ENCODE results near the gene LRMDA. TPM values are rescaled to one million over a fixed set of nuclear protein-coding genes. Genes with fewer than 3 reads are reported as not detected.

The LRMDA gene
- total and polyA plus RNA-seq, 2 of the 13 experiments (the other 11 are each of a cell fraction or from before 2014, with no cell fraction given), result 13.4 to 22.0 TPM

- TF ChIP-seq GABPB1 (CRISPR knock-in tag; IDR thresholded peaks at IDR 0.05), result no peak
Measured at GRCh38 chr10:75462865-75463264, 31.4 kb downstream of the LRMDA start (continued).

GRCh38 chr10:75464478-75465449, 33.3 kb downstream of the LRMDA start:
- 94% methylated on average over 10 of the region's 10 CpGs for WGBS (ENCODE audit: low lambda C conversion rate)
- intact Hi-C loops (cut with micrococcal nuclease; ENCODE audit: unreplicated experiment), result no loop called here
- 0 out of 2 replicates have a peak, but pooled peaks cover 5% of the 10 kb centered on the region for H3K4me1 ChIP-seq (ENCODE audit: insufficient read depth, low read length)
- no peak overlapping the region for H2AFZ ChIP-seq (ENCODE audit: low read length)
- in situ Hi-C loops (cut with HindIII; ENCODE audit: extremely low pct_ligation_motif_present, low pct_unique_long_range_greater_than_20kb), result no loop called here
- ATAC-seq, result no peak
- peaks cover 4 to 9% of the 10 kb centered on the region in 2 experiments; a peak in 2 of 5 replicates for H3K36me3 ChIP-seq (replicated peaks in 1 of 2; ENCODE audit: control insufficient read depth in 1 of 2, insufficient read depth in 2 of 2, low read length in 2 of 2)
- DNase-seq (ENCODE audit: low spot score), result no peak
- H3K4me3 ChIP-seq (replicated peaks in 1 of 3; ENCODE audit: insufficient read depth in 1 of 3, low read depth in 2 of 3, low read length in 3 of 3), result no peak overlapping the region
- H3K9me3 ChIP-seq (ENCODE audit: low read length), result no peaks in the 10 kb centered on the region
- ChIA-PET CTCF (ENCODE audit: low intra/inter-chr PET ratio, low total read pairs) (no interaction called here), POLR2A (no interaction called here)
- H3K4me2 ChIP-seq (ENCODE audit: low read depth, low read length), result no peak overlapping the region
- no peaks in the 10 kb centered on the region for H3K27me3 ChIP-seq (ENCODE audit: control insufficient read depth in 1 of 2, insufficient read depth in 2 of 2, low read length in 2 of 2)
- TF ChIP-seq THAP11 (CRISPR knock-in tag; IDR thresholded peaks at IDR 0.05) (no peak), LCORL (IDR thresholded peaks at IDR 0.05) (no peak), LCORL (CRISPR knock-in tag; IDR thresholded peaks at IDR 0.05) (no peak), ZFP36L1 (CRISPR knock-in tag; IDR thresholded peaks at IDR 0.05) (no peak), ZNF343 (CRISPR knock-in tag; IDR thresholded peaks at IDR 0.05) (no peak), RXRB (CRISPR knock-in tag; IDR thresholded peaks at IDR 0.05; ENCODE audit: borderline replicate concordance) (no peak), DDIT3 (CRISPR knock-in tag; IDR thresholded peaks at IDR 0.05) (no peak), ZNF362 (CRISPR knock-in tag; IDR thresholded peaks at IDR 0.05; ENCODE audit: borderline replicate concordance) (no peak)
- no peaks in the 10 kb centered on the region for H4K20me1 ChIP-seq (ENCODE audit: insufficient read depth, low read length)
- no TSS peak for BruUV-seq (replicated peaks)
- no peaks in the 10 kb centered on the region for H3K79me2 ChIP-seq (ENCODE audit: insufficient read depth, low read length)
- H3K9ac ChIP-seq (ENCODE audit: insufficient read depth, low read depth, low read length), result no peak overlapping the region
- H3K27ac ChIP-seq (ENCODE audit: extremely low read length, insufficient read depth, low read length), result no peak overlapping the region
- no peak for FAIRE-seq

Data from HepG2 (cell line).